Aorta (tissue), 5 donors: Measurements from ENCODE around the gene EXOC3L4. TPM values are rescaled to one million over a fixed set of nuclear protein-coding genes. Genes with fewer than 3 reads are reported as not detected.
A peak's percentile ranks its signal among the peaks of the same experiment; 100 is the strongest.

Experiments
- ATAC-seq: fragments of 200-7000 bp; cut with Tn5 transposase; one replicate; pipeline ENCODE4 v1.9.1; 2022; ENCODE audit warnings: moderate library complexity; ENCODE audit not compliant: low FRiP score
- DNase-seq, 2 donors: peaks; one replicate each; pipeline ENCODE4 v3.0.0-alpha.2; 2020
- H3K27ac ChIP-seq, 2 donors: one replicate each; pipeline ENCODE4 v1.5.1; 2013; ENCODE audit warnings: low read length in 2 of 2, mild to moderate bottlenecking in 2 of 2, moderate library complexity in 2 of 2, control low read depth in 1 of 2, inconsistent platforms in 1 of 2, low read depth in 1 of 2
- H3K27me3 ChIP-seq, 2 donors: one replicate each; pipeline ENCODE4 v1.6.1; 2013; ENCODE audit warnings: control low read depth in 1 of 2, low read length in 1 of 2, mild to moderate bottlenecking in 1 of 2, moderate library complexity in 1 of 2; ENCODE audit not compliant: insufficient read depth in 2 of 2, control insufficient read depth in 1 of 2
- H3K36me3 ChIP-seq, 2 donors: one replicate each; pipeline ENCODE4 v1.6.1; 2013; ENCODE audit warnings: control low read depth in 1 of 2, low read length in 1 of 2, mild to moderate bottlenecking in 1 of 2; ENCODE audit not compliant: insufficient read depth in 2 of 2, control insufficient read depth in 1 of 2
- H3K4me1 ChIP-seq, 2 donors: one replicate each; pipeline ENCODE4 v1.6.1; 2013; ENCODE audit warnings: low read length in 2 of 2, control low read depth in 1 of 2, mild to moderate bottlenecking in 1 of 2, moderate library complexity in 1 of 2; ENCODE audit not compliant: insufficient read depth in 2 of 2, control insufficient read depth in 1 of 2
- H3K4me3 ChIP-seq, 2 donors: one replicate each; pipeline ENCODE4 v1.5.1; 2013; ENCODE audit warnings: low read length in 2 of 2, control low read depth in 1 of 2, mild to moderate bottlenecking in 1 of 2
- H3K9me3 ChIP-seq: one replicate; pipeline ENCODE4 v1.6.1; 2013; ENCODE audit warnings: mild to moderate bottlenecking, low read length; ENCODE audit not compliant: control insufficient read depth
- WGBS, 2 donors: extraction: QIAGEN DNeasy Blood & Tissue Kit; methylation state at CpG; one replicate each; pipeline ENCODE4 v1.1.7; 2013; 5-methylcytosine and 5-hydroxymethylcytosine counted together
- intact Hi-C, 2 donors: fragments of 100-400 bp; cut with DNase I; formaldehyde crosslinking; loops; one replicate each; pipeline versions ENCODE4 v1.14.2 to v1.15.0; 2022
- polyA plus RNA-seq, 2 donors: library from polyadenylated mRNA; stranded (reverse); fragments of 200-250 nt; gene quantifications; one replicate each; pipeline ENCODE4 v1.2.3, GENCODE V29; 2013
- total RNA-seq, 2 donors: library from RNA; stranded (reverse); fragmentation: NEBNext Ultra II Directional; extraction: Animal tissue kit (Norgen Biotek cat#: 25700); gene quantifications; one replicate each; pipeline ENCODE4 v1.2.1, GENCODE V29; 2021
- donor health status: healthy with polysubstance abuse.
- donor health status: Bipolar disorder and iron deficiency.
- donor health status: DM: no; HTN: no; CAD: no.
- donor health status: DM: no; HTN: no; CAD: no.
- donor health status: DM: yes; HTN: yes; CAD: no.

The EXOC3L4 gene
- total and polyA plus RNA-seq, 4 donors = 0.68 to 7.4 (median 4.8) TPM; not detected in 1

- ATAC-seq (peak; percentile 96), DNase-seq (peak; percentile 94 to 95)
- WGBS, 2 donors = 0 to 1% methylated on average over 60 to 113 of the region's 113 CpGs
- Histone ChIP-seq H3K4me3 (peak within 1 kb of the TSS; percentile 67 to 87), H3K36me3 (no peaks in the 10 kb centered on the region), H3K27me3 (no peaks in the 10 kb centered on the region), H3K27ac (peak within 1 kb of the TSS; percentile 28 to 58), H3K4me1 (no peaks in the 10 kb centered on the region), H3K9me3 (no peaks in the 10 kb centered on the region)
- intact Hi-C loops = no loop called here
Observed at GRCh38 chr14:103057372-103058163, 37.0 kb upstream of the EXOC3L4 start, which contains the start of gene CDC42BPB. TSS of gene CDC42BPB (minus strand) at chr14:103057549. CDS start at chr14:103057173, 376 bp downstream.

GRCh38 chr14:103058164-103059055 is 36.1 kb upstream of the EXOC3L4 start:
- intact Hi-C loops = no loop called here
- no peaks in the 10 kb centered on the region for H3K9me3 ChIP-seq

GRCh38 chr14:103059556-103059955 is 35.0 kb upstream of the EXOC3L4 start:
- Histone ChIP-seq H3K36me3 (no peaks in the 10 kb centered on the region), H3K27ac (no peak overlapping the region), H3K4me3 (no peak overlapping the region), H3K9me3 (no peaks in the 10 kb centered on the region), H3K4me1 (no peaks in the 10 kb centered on the region), H3K27me3 (no peaks in the 10 kb centered on the region)
- DNase-seq (no peak), ATAC-seq (no peak)
- 89 to 91% methylated on average over 4 to 5 of the region's 5 CpGs for WGBS, 2 donors
- intact Hi-C loops = no loop called here

More at GRCh38 chr14:103058164-103059055, 36.1 kb upstream of the EXOC3L4 start:
- 46 to 47% methylated on average over 39 of the region's 39 CpGs for WGBS, 2 donors
- no peaks in the 10 kb centered on the region for H3K36me3 ChIP-seq
- no peak overlapping the region for H3K27ac ChIP-seq
- ATAC-seq = peak; percentile 1
- no peaks in the 10 kb centered on the region for H3K27me3 ChIP-seq
- DNase-seq = no peak
- peak overlapping the region; percentile 30 to 53 for H3K4me3 ChIP-seq
- no peaks in the 10 kb centered on the region for H3K4me1 ChIP-seq

- no peaks in the 10 kb centered on the region for H3K36me3 ChIP-seq
- DNase-seq (no peak), ATAC-seq (no peak)
- intact Hi-C loops = no loop called here
- no peaks in the 10 kb centered on the region for H3K27me3 ChIP-seq
- no peaks in the 10 kb centered on the region for H3K4me1 ChIP-seq
- 78 to 79% methylated on average over 6 of the region's 6 CpGs for WGBS, 2 donors
- no peak overlapping the region for H3K4me3 ChIP-seq
- H3K9me3 ChIP-seq = no peaks in the 10 kb centered on the region
- H3K27ac ChIP-seq = no peak overlapping the region
Observed at GRCh38 chr14:103061482-103061976, 33.0 kb upstream of the EXOC3L4 start.

- Histone ChIP-seq H3K4me1 (no peaks in the 10 kb centered on the region), H3K9me3 (no peaks in the 10 kb centered on the region), H3K36me3 (no peaks in the 10 kb centered on the region), H3K27ac (no peak overlapping the region), H3K27me3 (no peaks in the 10 kb centered on the region), H3K4me3 (no peak overlapping the region)
- 90 to 93% methylated on average over 4 of the region's 4 CpGs for WGBS, 2 donors
- DNase-seq (no peak), ATAC-seq (no peak)
- intact Hi-C loops = no loop called here
Observed at GRCh38 chr14:103064436-103064835, 30.1 kb upstream of the EXOC3L4 start.

- DNase-seq (no peak), ATAC-seq (no peak)
- no peak overlapping the region for H3K4me3 ChIP-seq
- intact Hi-C loops = no loop called here
- no peaks in the 10 kb centered on the region for H3K9me3 ChIP-seq
- WGBS, 2 donors = 92 to 94% methylated on average over 12 of the region's 12 CpGs
- H3K36me3 ChIP-seq = no peaks in the 10 kb centered on the region
- H3K27ac ChIP-seq = no peak overlapping the region
- no peaks in the 10 kb centered on the region for H3K4me1 ChIP-seq
- no peaks in the 10 kb centered on the region for H3K27me3 ChIP-seq
Observed at GRCh38 chr14:103064978-103065377, 29.5 kb upstream of the EXOC3L4 start.

GRCh38 chr14:103065861-103066260 is 28.7 kb upstream of the EXOC3L4 start:
- intact Hi-C loops = no loop called here
- Histone ChIP-seq H3K27ac (no peak overlapping the region), H3K9me3 (no peaks in the 10 kb centered on the region), H3K4me3 (no peak overlapping the region), H3K4me1 (no peaks in the 10 kb centered on the region), H3K36me3 (no peaks in the 10 kb centered on the region), H3K27me3 (no peaks in the 10 kb centered on the region)
- no peak for DNase-seq
- 67 to 74% methylated on average over 7 of the region's 7 CpGs for WGBS, 2 donors
- no peak for ATAC-seq

GRCh38 chr14:103066399-103066798 is 28.1 kb upstream of the EXOC3L4 start:
- no peak overlapping the region for H3K4me3 ChIP-seq
- no peaks in the 10 kb centered on the region for H3K4me1 ChIP-seq
- DNase-seq (no peak), ATAC-seq (no peak)
- no peaks in the 10 kb centered on the region for H3K9me3 ChIP-seq
- no peaks in the 10 kb centered on the region for H3K27me3 ChIP-seq
- 70 to 76% methylated on average over 9 of the region's 9 CpGs for WGBS, 2 donors
- no peak overlapping the region for H3K27ac ChIP-seq
- no peaks in the 10 kb centered on the region for H3K36me3 ChIP-seq
- intact Hi-C loops = no loop called here
